DND-41 (cell line): ENCODE measurements around the gene NUF2.

Experiments used
- ATAC-seq: fragments of 200-7000 bp; cut with Tn5 transposase; 3 replicates; pipeline ENCODE4 v1.9.1; 2021; ENCODE audit warnings: low read depth; ENCODE audit not compliant: insufficient read depth
- DNase-seq: peaks from one replicate; pipeline ENCODE4 v3.0.0-alpha.2; 2020
- H2AFZ ChIP-seq: 2 replicates; pipeline ENCODE4 v1.6.0; 2012; ENCODE audit warnings: low read depth, low read length
- H3K27ac ChIP-seq: 2 replicates; pipeline ENCODE4 v1.5.1; 2012; ENCODE audit warnings: low read length, inconsistent platforms
- H3K27me3 ChIP-seq: fragments of 200-600 bp; sonication (generic); 2 replicates; pipeline ENCODE4 v1.6.0; 2012; ENCODE audit warnings: low read length, mild to moderate bottlenecking, inconsistent platforms; ENCODE audit not compliant: insufficient read depth, poor library complexity
- H3K36me3 ChIP-seq: 2 replicates; pipeline ENCODE4 v1.5.1; 2012; ENCODE audit warnings: low read length, inconsistent platforms; ENCODE audit not compliant: insufficient read depth
- H3K4me1 ChIP-seq: 2 replicates; pipeline ENCODE4 v1.5.1; 2012; ENCODE audit warnings: mild to moderate bottlenecking, low read length; ENCODE audit not compliant: insufficient read depth
- H3K4me2 ChIP-seq: 2 replicates; pipeline ENCODE4 v1.6.0; 2012; ENCODE audit warnings: mild to moderate bottlenecking, moderate library complexity, low read length, inconsistent platforms; ENCODE audit not compliant: insufficient read depth
- H3K4me3 ChIP-seq, 2 experiments: fragments of 200-600 bp in 1 of 2; shearing (Covaris generic) in 1 of 2; 2 replicates each; pipeline ENCODE4 v1.5.1; 2012 to 2016; ENCODE audit warnings: inconsistent platforms in 2 of 2, low read length in 2 of 2, mild to moderate bottlenecking in 2 of 2, low read depth in 1 of 2, moderate library complexity in 1 of 2
- H3K79me2 ChIP-seq: 2 replicates; pipeline ENCODE4 v1.6.0; 2012; ENCODE audit warnings: low read length, inconsistent platforms; ENCODE audit not compliant: insufficient read depth
- H3K9ac ChIP-seq: 2 replicates; pipeline ENCODE4 v1.6.0; 2012; ENCODE audit warnings: low read depth, mild to moderate bottlenecking, inconsistent platforms, low read length, moderate library complexity
- H3K9me3 ChIP-seq: 2 replicates; pipeline ENCODE4 v1.5.1; 2012; ENCODE audit warnings: low read length, moderate library complexity, mild to moderate bottlenecking, inconsistent platforms; ENCODE audit not compliant: insufficient read depth, severe bottlenecking
- H4K20me1 ChIP-seq: 2 replicates; pipeline ENCODE4 v1.6.0; 2012; ENCODE audit warnings: low read length; ENCODE audit not compliant: insufficient read depth
- EZH2 ChIP-seq: IDR thresholded peaks from 3 replicates; pipeline ENCODE4 v1.6.1; 2012; ENCODE audit warnings: borderline replicate concordance, low read depth, mild to moderate bottlenecking, moderate library complexity, low read length, inconsistent platforms; ENCODE audit not compliant: severe bottlenecking
- TF ChIP-seq, protein P1 (sequence below): IDR thresholded peaks from 2 replicates; pipeline ENCODE4 v1.5.1; 2012; ENCODE audit warnings: borderline replicate concordance, low read length, moderate library complexity, mild to moderate bottlenecking; ENCODE audit not compliant: poor library complexity, severe bottlenecking; ENCODE audit errors: extremely low read depth

NUF2 gene

DNA sequence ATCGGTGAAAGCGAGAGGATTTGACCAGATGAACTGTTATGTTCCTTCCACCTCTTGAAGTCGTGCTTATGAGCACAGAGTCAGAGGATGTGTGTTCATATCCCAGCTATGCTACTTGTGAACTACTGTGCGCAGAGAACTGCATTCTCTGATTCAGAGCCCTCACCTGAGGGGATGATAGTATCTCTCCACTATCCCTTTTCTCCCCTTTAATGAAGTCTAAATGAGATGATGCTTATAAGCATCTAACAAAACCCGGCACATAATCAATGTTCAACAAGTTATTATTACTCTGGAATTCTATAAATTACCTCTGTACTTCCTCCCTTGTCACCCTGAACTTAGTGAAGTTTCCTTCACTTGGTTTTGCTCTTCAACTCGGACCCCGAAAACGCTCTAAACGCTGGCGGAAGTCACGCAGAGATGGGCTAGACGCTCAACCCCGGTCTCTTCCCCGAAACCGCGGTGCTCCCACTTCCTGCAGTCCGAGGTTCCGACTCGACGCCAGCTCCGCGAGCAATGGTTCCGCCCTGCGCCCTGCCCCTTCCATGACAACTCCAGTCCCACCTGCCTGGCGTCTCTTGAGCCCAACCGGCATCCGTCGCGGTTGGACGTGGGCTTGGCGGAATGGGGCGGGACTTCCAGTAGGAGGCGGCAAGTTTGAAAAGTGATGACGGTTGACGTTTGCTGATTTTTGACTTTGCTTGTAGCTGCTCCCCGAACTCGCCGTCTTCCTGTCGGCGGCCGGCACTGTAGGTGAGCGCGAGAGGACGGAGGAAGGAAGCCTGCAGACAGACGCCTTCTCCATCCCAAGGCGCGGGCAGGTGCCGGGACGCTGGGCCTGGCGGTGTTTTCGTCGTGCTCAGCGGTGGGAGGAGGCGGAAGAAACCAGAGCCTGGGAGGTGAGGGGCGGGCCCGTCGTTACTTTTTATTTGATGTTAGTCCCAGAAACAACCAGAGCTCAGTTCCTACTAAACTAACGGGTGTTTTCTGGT, at the start of gene NUF2:
Gene NUF2 (plus strand): TSS at position 644 of the 995 bp plus-strand sequence. CDS start 4,098 bp downstream, outside the sequence.
- H3K4me2 ChIP-seq = peak within 1 kb of the TSS; percentile 88
- TF ChIP-seq, protein P1, sequence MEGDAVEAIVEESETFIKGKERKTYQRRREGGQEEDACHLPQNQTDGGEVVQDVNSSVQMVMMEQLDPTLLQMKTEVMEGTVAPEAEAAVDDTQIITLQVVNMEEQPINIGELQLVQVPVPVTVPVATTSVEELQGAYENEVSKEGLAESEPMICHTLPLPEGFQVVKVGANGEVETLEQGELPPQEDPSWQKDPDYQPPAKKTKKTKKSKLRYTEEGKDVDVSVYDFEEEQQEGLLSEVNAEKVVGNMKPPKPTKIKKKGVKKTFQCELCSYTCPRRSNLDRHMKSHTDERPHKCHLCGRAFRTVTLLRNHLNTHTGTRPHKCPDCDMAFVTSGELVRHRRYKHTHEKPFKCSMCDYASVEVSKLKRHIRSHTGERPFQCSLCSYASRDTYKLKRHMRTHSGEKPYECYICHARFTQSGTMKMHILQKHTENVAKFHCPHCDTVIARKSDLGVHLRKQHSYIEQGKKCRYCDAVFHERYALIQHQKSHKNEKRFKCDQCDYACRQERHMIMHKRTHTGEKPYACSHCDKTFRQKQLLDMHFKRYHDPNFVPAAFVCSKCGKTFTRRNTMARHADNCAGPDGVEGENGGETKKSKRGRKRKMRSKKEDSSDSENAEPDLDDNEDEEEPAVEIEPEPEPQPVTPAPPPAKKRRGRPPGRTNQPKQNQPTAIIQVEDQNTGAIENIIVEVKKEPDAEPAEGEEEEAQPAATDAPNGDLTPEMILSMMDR = no peak
- TF ChIP-seq EZH2 = no peak
- peak within 1 kb of the TSS; percentile 68 to 92 for H3K4me3 ChIP-seq
- ATAC-seq = peak; percentile 93
- peaks cover 40% of the 10 kb centered on the region for H3K4me1 ChIP-seq
- no peaks in the 10 kb centered on the region for H4K20me1 ChIP-seq
- H3K27me3 ChIP-seq = no peaks in the 10 kb centered on the region
- peaks cover 57% of the 10 kb centered on the region for H3K36me3 ChIP-seq
- peak within 1 kb of the TSS; percentile 93 for H3K27ac ChIP-seq
- DNase-seq = peak; percentile 98
- H3K79me2 ChIP-seq = peaks cover 62% of the 10 kb centered on the region
- peak within 1 kb of the TSS; percentile 88 for H2AFZ ChIP-seq
- H3K9me3 ChIP-seq = no peaks in the 10 kb centered on the region
- H3K9ac ChIP-seq = peak within 1 kb of the TSS; percentile 73

DNA sequence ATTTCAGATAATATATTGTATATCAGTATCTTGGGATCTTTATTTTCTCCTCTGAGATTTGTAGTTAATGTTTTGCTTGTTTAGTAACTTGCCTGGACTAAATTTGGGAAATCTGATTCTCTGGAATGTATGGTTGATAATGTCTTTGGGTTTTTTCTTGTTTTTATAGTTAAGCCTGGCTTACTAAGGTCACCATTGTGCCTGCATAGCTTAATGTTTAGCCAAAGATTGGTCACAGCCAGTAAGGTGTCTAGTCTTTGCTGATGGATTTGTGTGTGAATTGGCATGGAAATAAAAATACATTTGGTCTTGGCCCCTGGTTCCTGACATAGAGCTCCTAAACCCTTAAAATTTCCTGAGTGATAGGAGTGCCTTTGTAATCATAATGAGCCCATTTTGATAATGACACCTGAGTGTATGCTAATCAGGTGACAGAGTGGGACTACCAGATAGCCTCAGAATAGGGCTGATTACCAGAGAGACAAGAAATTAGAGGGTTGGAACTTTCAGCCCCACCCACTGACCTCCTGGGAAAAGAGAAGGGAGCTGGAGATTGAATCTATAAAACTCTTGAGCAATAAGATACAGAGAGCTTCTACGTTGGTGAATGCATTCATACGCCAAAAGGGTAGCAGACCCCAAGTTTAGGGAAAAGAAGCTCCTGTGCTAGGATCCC, 47.9 kb upstream of the NUF2 start:
- no peaks in the 10 kb centered on the region for H3K27me3 ChIP-seq
- no peaks in the 10 kb centered on the region for H3K4me1 ChIP-seq
- peaks cover 4% of the 10 kb centered on the region for H3K9me3 ChIP-seq
- no peak overlapping the region for H3K27ac ChIP-seq
- H2AFZ ChIP-seq = no peak overlapping the region
- no peak overlapping the region for H3K9ac ChIP-seq
- H3K36me3 ChIP-seq = no peaks in the 10 kb centered on the region
- no peaks in the 10 kb centered on the region for H3K79me2 ChIP-seq
- TF ChIP-seq EZH2 = no peak
- TF ChIP-seq, protein P1 = no peak
- no peak overlapping the region for H3K4me3 ChIP-seq
- H3K4me2 ChIP-seq = no peak overlapping the region
- ATAC-seq (no peak), DNase-seq (no peak)
- H4K20me1 ChIP-seq = no peaks in the 10 kb centered on the region

DNA sequence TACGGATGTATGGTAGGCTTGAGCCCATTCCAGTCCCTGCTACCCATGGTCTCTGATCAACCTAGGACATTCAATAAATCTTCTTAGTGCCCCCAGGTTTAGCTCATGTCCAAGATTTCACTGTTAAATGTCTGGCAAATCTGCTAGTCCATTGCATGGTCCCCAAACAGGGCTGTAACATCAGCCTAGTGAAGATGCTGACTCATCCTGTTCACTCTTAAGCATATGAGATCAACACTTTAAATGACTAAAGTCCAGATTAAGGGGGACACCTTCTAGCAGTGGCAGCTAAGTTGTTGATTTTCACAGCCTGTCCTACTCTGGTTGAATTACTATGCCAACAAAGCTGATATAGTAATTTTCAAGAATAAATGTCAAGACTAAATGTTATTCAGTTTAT, 46.5 kb upstream of the NUF2 start:
- H3K27me3 ChIP-seq = no peaks in the 10 kb centered on the region
- H3K4me1 ChIP-seq = no peaks in the 10 kb centered on the region
- H3K9ac ChIP-seq = no peak overlapping the region
- H3K4me2 ChIP-seq = no peak overlapping the region
- TF ChIP-seq, protein P1 = no peak
- no peak for TF ChIP-seq EZH2
- no peak overlapping the region for H3K4me3 ChIP-seq
- H3K36me3 ChIP-seq = no peaks in the 10 kb centered on the region
- DNase-seq (no peak), ATAC-seq (no peak)
- H3K79me2 ChIP-seq = no peaks in the 10 kb centered on the region
- H3K27ac ChIP-seq = no peak overlapping the region
- H4K20me1 ChIP-seq = no peaks in the 10 kb centered on the region
- H3K9me3 ChIP-seq = peaks cover 6% of the 10 kb centered on the region
- H2AFZ ChIP-seq = no peak overlapping the region
